GM12872 (cell line): ENCODE results near the gene FTO.

Source experiments
- CTCF ChIP-seq: IDR thresholded peaks from 3 replicates; pipeline ENCODE4 v1.5.1; 2011; ENCODE audit warnings: low read depth, mild to moderate bottlenecking, low read length, moderate library complexity; ENCODE audit not compliant: insufficient read depth

The FTO gene

GRCh38 chr16:53789137-53789536, 85.2 kb downstream of the FTO start:
- TF ChIP-seq CTCF: no peak

GRCh38 chr16:53792161-53792951, 88.4 kb downstream of the FTO start:
- TF ChIP-seq CTCF: no peak

DNA sequence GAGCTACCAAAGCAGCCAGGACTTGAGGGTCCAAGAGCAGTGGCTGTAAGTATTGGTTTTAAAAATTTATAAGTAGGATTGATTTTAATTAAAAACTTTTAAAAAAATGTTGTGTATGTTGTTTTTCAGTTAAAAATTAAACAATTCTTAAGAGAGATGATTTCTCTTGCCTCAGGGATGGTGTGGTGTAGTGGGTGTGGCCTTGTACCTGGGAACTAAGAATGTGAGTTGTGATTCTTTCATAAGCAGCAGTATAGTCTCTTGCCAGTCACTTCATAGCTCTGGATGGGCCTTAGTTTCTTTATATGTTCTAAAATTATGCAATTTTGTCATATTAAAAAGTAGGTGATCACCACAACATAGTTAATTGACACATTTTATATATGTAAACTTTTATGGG, 99.5 kb downstream of the FTO start:
- no peak for TF ChIP-seq CTCF

DNA sequence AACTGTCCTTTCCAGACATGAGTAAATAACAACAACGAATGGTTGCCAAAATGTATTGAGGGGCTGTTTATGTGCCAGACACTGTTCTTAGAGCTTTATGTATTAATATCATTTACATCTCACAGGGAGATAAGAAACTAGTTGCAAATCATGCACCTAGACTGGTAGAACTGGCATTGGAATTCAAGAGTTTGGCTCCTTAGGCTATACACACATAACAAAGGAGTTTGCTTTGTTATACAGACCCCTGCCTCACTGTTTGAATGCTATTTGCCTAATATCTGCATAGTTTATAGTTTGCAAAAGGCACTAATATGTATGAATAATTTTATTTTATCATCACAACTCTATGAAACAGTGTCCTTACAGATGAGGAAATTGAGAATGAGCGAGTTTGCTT, 100.0 kb downstream of the FTO start:
- no peak for TF ChIP-seq CTCF

- TF ChIP-seq CTCF: no peak
These were observed 100.5 kb downstream of the FTO start for GRCh38 chr16:53804467-53804866.

DNA sequence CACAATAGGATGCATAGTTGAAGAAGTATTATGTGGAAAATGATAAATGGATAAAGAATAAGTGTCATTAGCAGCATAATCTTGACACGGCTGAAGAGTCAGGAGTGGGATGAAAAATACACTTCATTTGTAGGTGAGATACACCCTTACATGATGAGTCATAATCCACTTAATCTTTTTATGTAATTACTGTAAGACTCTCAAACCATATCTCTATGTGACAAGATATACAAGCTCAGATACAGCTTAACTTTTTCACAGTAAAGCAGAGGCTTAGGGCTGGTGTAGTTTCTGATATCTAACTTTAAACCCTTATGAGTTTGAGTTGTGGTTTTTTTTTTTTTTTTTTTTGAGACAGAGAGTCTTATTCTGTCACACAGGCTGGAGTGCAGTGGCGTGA, 101.2 kb downstream of the FTO start:
- no peak for TF ChIP-seq CTCF

DNA sequence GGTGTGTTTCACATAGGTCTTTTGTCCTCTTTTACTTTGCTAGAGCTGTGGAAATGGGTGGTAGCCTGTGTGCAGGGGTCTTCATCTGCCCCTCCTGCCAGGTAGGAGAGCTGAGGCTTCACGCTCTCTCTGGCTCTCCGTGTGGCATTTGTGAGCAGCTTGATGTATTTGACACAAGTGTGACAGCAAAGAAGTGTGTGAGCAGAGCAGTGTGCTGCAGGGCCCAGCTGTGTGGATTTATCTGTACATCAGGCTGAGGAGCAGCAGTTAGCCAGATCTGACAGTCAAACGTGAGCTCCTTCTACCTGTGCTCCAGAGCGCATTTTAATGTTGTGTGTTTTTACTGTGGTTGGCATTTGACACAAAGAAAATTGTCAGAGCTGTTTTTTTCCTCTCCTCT, 101.8 kb downstream of the FTO start:
- no peak for TF ChIP-seq CTCF
